ENCODE results near the gene GABARAP. TPM values are rescaled to one million over a fixed set of nuclear protein-coding genes. Genes with fewer than 3 reads are reported as not detected.
A peak's percentile ranks its signal among the peaks of the same experiment; 100 is the strongest.

GABARAP gene
- total RNA-seq, 1 experiment from 2014 or later, result 228 TPM

GRCh38 chr17:7290166-7290565 is 47.9 kb upstream of the GABARAP start:
- no peak for ATAC-seq
- no peak for TF ChIP-seq ZNF416 (CRISPR knock-in tag; IDR thresholded peaks at IDR 0.05)
- TF ChIP-seq TCF7 (CRISPR knock-in tag; IDR thresholded peaks at IDR 0.05; ENCODE audit: low read depth), result no peak
- no peak for TF ChIP-seq NFATC4 (CRISPR knock-in tag; IDR thresholded peaks at IDR 0.05)
- TF ChIP-seq MXD4 (CRISPR knock-in tag; IDR thresholded peaks at IDR 0.05; ENCODE audit: borderline replicate concordance), result no peak
- Mint-ChIP-seq H3K27ac (no peak overlapping the region; the same call in 1 of the 2 replicates), H3K27me3 (ENCODE audit: low read depth) (peaks cover 30% of the 10 kb centered on the region), H3K4me3 (no peak overlapping the region), H3K4me1 (peaks cover 23% of the 10 kb centered on the region), H3K9me3 (no peaks in the 10 kb centered on the region), H3K36me3 (no peaks in the 10 kb centered on the region; the same call in 1 of the 2 replicates)
- CTCF ChIA-PET, result interaction anchor here (5.4 kb wide), 1 partner anchor 9 kb away, joined by 61 read pairs; the partner anchor contains the start of gene SLC2A4
- POLR2A ChIA-PET, result no interaction called here
- no peak for DNase-seq (ENCODE audit: low spot score)

- no peak for TF ChIP-seq MYBL2 (CRISPR knock-in tag; IDR thresholded peaks at IDR 0.05)
- TF ChIP-seq ZNF423 (CRISPR knock-in tag; IDR thresholded peaks at IDR 0.05), result peak; percentile 45; the same call in 1 of the 2 replicates
- H3K4me1 Mint-ChIP-seq, result peaks cover 22% of the 10 kb centered on the region
- CTCF ChIA-PET, result interaction anchor here (0.7 to 5.4 kb wide), 4 partner anchors 7 to 115 kb away, joined by 3 to 61 read pairs (median 5); partner anchors contain the start of genes SLC2A4 and TMEM256
- H3K9me3 Mint-ChIP-seq, result no peaks in the 10 kb centered on the region
- no peaks in the 10 kb centered on the region; the same call in 1 of the 2 replicates for H3K36me3 Mint-ChIP-seq
- H3K4me3 Mint-ChIP-seq, result no peak overlapping the region
- no peak overlapping the region; the same call in 1 of the 2 replicates for H3K27ac Mint-ChIP-seq
- POLR2A ChIA-PET, result interaction anchor here (0.6 kb wide), 1 partner anchor 11 kb away, joined by 4 read pairs; no protein-coding TSS in a partner anchor
- no peak for ATAC-seq
- no peak for DNase-seq (ENCODE audit: low spot score)
- H3K27me3 Mint-ChIP-seq (ENCODE audit: low read depth), result peaks cover 26% of the 10 kb centered on the region
Observed at GRCh38 chr17:7289256-7290032, 47.2 kb upstream of the GABARAP start.

DNA sequence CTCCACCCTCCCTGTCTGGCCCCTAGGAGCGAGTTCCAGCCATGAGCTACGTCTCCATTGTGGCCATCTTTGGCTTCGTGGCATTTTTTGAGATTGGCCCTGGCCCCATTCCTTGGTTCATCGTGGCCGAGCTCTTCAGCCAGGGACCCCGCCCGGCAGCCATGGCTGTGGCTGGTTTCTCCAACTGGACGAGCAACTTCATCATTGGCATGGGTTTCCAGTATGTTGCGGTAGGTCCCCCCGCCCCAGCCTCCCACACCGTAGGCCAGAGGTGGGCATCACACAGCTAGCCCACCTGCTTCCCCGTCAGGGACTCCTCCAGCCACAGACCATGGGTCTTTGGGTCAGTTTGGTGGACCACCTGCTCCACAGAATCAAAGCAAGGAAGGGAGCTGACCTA is 43.4 kb upstream of the GABARAP start:
- ATAC-seq (no peak), DNase-seq (ENCODE audit: low spot score) (no peak)
- Mint-ChIP-seq H3K36me3 (no peaks in the 10 kb centered on the region; the same call in 1 of the 2 replicates), H3K4me3 (no peak overlapping the region), H3K9me3 (no peaks in the 10 kb centered on the region), H3K27ac (no peak overlapping the region), H3K27me3 (ENCODE audit: low read depth) (peaks cover 24% of the 10 kb centered on the region), H3K4me1 (peaks cover 17% of the 10 kb centered on the region)
- ChIA-PET POLR2A (interaction anchor here (0.7 to 1.5 kb wide), 2 partner anchors 14 to 23 kb away, joined by 3 to 4 read pairs; partner anchors contain the start of gene CLDN7), CTCF (interaction anchor here (0.5 to 7.0 kb wide), 3 partner anchors 11 to 69 kb away, joined by 3 to 119 read pairs (median 4); partner anchors contain the start of gene NEURL4)
- TF ChIP-seq, protein P1, sequence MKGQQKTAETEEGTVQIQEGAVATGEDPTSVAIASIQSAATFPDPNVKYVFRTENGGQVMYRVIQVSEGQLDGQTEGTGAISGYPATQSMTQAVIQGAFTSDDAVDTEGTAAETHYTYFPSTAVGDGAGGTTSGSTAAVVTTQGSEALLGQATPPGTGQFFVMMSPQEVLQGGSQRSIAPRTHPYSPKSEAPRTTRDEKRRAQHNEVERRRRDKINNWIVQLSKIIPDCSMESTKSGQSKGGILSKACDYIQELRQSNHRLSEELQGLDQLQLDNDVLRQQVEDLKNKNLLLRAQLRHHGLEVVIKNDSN (CRISPR knock-in tag; IDR thresholded peaks at IDR 0.05), result no peak
- TF ChIP-seq TCF7 (CRISPR knock-in tag; IDR thresholded peaks at IDR 0.05; ENCODE audit: low read depth) (no peak), TEAD4 (CRISPR knock-in tag; IDR thresholded peaks at IDR 0.05) (no peak), PRRX2 (CRISPR knock-in tag; IDR thresholded peaks at IDR 0.05) (no peak), RELA (CRISPR knock-in tag; IDR thresholded peaks at IDR 0.05; ENCODE audit: borderline replicate concordance) (no peak), ZBTB43 (CRISPR knock-in tag; IDR thresholded peaks at IDR 0.05) (no peak), FOXP4 (CRISPR knock-in tag; IDR thresholded peaks at IDR 0.05) (no peak)
- TF ChIP-seq, protein P2, sequence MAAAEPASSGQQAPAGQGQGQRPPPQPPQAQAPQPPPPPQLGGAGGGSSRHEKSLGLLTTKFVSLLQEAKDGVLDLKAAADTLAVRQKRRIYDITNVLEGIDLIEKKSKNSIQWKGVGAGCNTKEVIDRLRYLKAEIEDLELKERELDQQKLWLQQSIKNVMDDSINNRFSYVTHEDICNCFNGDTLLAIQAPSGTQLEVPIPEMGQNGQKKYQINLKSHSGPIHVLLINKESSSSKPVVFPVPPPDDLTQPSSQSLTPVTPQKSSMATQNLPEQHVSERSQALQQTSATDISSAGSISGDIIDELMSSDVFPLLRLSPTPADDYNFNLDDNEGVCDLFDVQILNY (CRISPR knock-in tag; IDR thresholded peaks at IDR 0.05), result no peak
- TF ChIP-seq, protein P3, sequence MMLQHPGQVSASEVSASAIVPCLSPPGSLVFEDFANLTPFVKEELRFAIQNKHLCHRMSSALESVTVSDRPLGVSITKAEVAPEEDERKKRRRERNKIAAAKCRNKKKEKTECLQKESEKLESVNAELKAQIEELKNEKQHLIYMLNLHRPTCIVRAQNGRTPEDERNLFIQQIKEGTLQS (CRISPR knock-in tag; conservative IDR thresholded peaks at IDR 0.05), result no peak

Measured in WTC11 (cell line).